GM19043 (cell line): ENCODE results near the gene CA9.

Experiments used
- ATAC-seq: cut with Tn5 transposase; IDR thresholded peaks from one replicate; pipeline ENCODE4 v1.9.1; 2021; ENCODE audit warnings: low read depth; ENCODE audit not compliant: unreplicated experiment

The CA9 gene

GRCh38 chr9:35689542-35690293 lies 16.0 kb downstream of the CA9 start, which contains the start of gene TPM2:
Gene TPM2, minus strand, starts transcription at chr9:35689925. Its CDS starts 108 bp downstream, at chr9:35689817.
- ATAC-seq = no peak

- ATAC-seq = no peak
Observed at GRCh38 chr9:35690294-35690613, 16.5 kb downstream of the CA9 start.

- ATAC-seq = no peak
Observed at GRCh38 chr9:35690614-35691333, 17.0 kb downstream of the CA9 start.

- ATAC-seq = no peak
Observed at GRCh38 chr9:35691334-35691650, 17.6 kb downstream of the CA9 start.

GRCh38 chr9:35691757-35692301 lies 18.1 kb downstream of the CA9 start:
- no peak for ATAC-seq

GRCh38 chr9:35695943-35696401 lies 22.2 kb downstream of the CA9 start:
- ATAC-seq = no peak

- ATAC-seq = peak; percentile 71
Observed at GRCh38 chr9:35696520-35697215, 22.9 kb downstream of the CA9 start.

- ATAC-seq = no peak
Observed at GRCh38 chr9:35697486-35697885, 23.8 kb downstream of the CA9 start.

- ATAC-seq = no peak
Observed at GRCh38 chr9:35698231-35698630, 24.5 kb downstream of the CA9 start.

- no peak for ATAC-seq
Observed at GRCh38 chr9:35700031-35700430, 26.3 kb downstream of the CA9 start.

GRCh38 chr9:35700942-35701341 lies 27.2 kb downstream of the CA9 start:
- no peak for ATAC-seq

- ATAC-seq = no peak
Observed at GRCh38 chr9:35702696-35703095, 29.0 kb downstream of the CA9 start.

GRCh38 chr9:35703906-35704672 lies 30.4 kb downstream of the CA9 start:
- ATAC-seq = no peak

- no peak for ATAC-seq
Observed at GRCh38 chr9:35705372-35705771, 31.6 kb downstream of the CA9 start.

GRCh38 chr9:35705836-35706430 lies 32.2 kb downstream of the CA9 start:
- ATAC-seq = no peak

- no peak for ATAC-seq
Observed at GRCh38 chr9:35706951-35707350, 33.2 kb downstream of the CA9 start.

GRCh38 chr9:35708146-35708545 lies 34.4 kb downstream of the CA9 start:
- ATAC-seq = no peak

- no peak for ATAC-seq
Observed at GRCh38 chr9:35710818-35711500, 37.2 kb downstream of the CA9 start.
